GM12891 (cell line): Measurements from ENCODE around the gene IL6R.

ENCODE experiments used
- POLR2A ChIP-seq: IDR thresholded peaks from 2 replicates; pipeline ENCODE4 v1.6.1; 2011; ENCODE audit warnings: low read depth, low read length, control low read depth
- POLR2AphosphoS5 ChIP-seq: IDR thresholded peaks from 2 replicates; pipeline ENCODE4 v1.6.1; 2011; ENCODE audit warnings: low read depth, low read length, control low read depth
- POU2F2 ChIP-seq: IDR thresholded peaks from 2 replicates; pipeline ENCODE4 v1.6.1; 2011; ENCODE audit warnings: low read depth, mild to moderate bottlenecking, control low read depth, low read length, moderate library complexity
- SPI1 ChIP-seq: IDR thresholded peaks from 2 replicates; pipeline ENCODE4 v1.6.1; 2011; ENCODE audit warnings: low read depth, low read length, control low read depth
- TAF1 ChIP-seq: IDR thresholded peaks from 2 replicates; pipeline ENCODE4 v1.6.1; 2011; ENCODE audit warnings: low read depth, low read length, control low read depth

GRCh38 chr1:154517661-154518060, 112.5 kb downstream of the IL6R start:
- TF ChIP-seq POLR2AphosphoS5: no peak
- TF ChIP-seq POLR2A: no peak
- TF ChIP-seq SPI1: no peak
- no peak for TF ChIP-seq TAF1
- TF ChIP-seq POU2F2: no peak
